ENCODE results near the gene FGFRL1.

DNA sequence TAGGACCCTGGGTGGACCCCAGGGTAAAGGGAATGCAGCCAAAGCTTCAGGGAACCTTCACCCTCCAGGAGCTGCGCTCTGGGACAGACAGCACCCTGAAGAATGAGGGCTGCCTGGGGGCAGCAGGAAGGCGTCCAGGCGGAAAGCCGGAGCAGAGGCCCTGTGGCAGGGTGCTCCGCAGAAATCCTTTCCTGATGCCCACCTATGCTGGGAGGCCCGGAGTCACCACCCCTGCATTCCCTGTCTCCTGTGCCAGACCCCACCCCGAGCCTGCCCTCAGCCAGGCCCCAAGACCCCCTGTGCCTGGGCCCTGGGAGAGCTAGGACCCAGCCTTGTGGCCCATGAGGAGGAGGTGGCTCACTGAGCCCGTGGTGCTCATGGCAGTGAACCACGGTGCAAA lies 36.8 kb upstream of the FGFRL1 start:
- TF ChIP-seq, protein P1, sequence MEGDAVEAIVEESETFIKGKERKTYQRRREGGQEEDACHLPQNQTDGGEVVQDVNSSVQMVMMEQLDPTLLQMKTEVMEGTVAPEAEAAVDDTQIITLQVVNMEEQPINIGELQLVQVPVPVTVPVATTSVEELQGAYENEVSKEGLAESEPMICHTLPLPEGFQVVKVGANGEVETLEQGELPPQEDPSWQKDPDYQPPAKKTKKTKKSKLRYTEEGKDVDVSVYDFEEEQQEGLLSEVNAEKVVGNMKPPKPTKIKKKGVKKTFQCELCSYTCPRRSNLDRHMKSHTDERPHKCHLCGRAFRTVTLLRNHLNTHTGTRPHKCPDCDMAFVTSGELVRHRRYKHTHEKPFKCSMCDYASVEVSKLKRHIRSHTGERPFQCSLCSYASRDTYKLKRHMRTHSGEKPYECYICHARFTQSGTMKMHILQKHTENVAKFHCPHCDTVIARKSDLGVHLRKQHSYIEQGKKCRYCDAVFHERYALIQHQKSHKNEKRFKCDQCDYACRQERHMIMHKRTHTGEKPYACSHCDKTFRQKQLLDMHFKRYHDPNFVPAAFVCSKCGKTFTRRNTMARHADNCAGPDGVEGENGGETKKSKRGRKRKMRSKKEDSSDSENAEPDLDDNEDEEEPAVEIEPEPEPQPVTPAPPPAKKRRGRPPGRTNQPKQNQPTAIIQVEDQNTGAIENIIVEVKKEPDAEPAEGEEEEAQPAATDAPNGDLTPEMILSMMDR (IDR thresholded peaks at IDR 0.05; ENCODE audit: poor library complexity): no peak
- no peak for TF ChIP-seq EZH2phosphoT487 (IDR thresholded peaks at IDR 0.05; ENCODE audit: low read depth, severe bottlenecking, unreplicated experiment)
